Left lung (tissue), 10 donors: ENCODE measurements around the gene RPS19. TPM values are rescaled to one million over a fixed set of nuclear protein-coding genes. Genes with fewer than 3 reads are reported as not detected.
A peak's percentile ranks its signal among the peaks of the same experiment; 100 is the strongest.

Source experiments
- ATAC-seq: fragments of 200-7000 bp; cut with Tn5 transposase; one replicate; pipeline ENCODE4 v1.9.1; 2020; ENCODE audit warnings: moderate library complexity
- DNase-seq, 4 donors: peaks; one replicate each; pipeline ENCODE4 v3.0.0-alpha.2; 2013 to 2020
- H3K27ac ChIP-seq, 2 donors: fragments of 200-600 bp; sonication (generic) in 1 of 2; one replicate each; pipeline versions ENCODE4 v1.5.0 to v1.8.0; 2020 to 2021
- H3K27me3 ChIP-seq, 2 donors: fragments of 200-600 bp; sonication (generic) in 1 of 2; one replicate each; pipeline versions ENCODE4 v1.5.0 to v1.8.0; 2020 to 2021
- H3K36me3 ChIP-seq, 2 donors: fragments of 200-600 bp; sonication (generic) in 1 of 2; one replicate each; pipeline versions ENCODE4 v1.5.0 to v1.8.0; 2020 to 2021
- H3K4me1 ChIP-seq, 2 donors: fragments of 200-600 bp; one replicate each; pipeline ENCODE4 v1.8.0; 2021
- H3K4me3 ChIP-seq, 2 donors: fragments of 200-600 bp; sonication (generic) in 1 of 2; one replicate each; pipeline versions ENCODE4 v1.5.0 to v1.8.0; 2020 to 2021; ENCODE audit warnings: mild to moderate bottlenecking in 1 of 2
- H3K9me3 ChIP-seq, 2 donors: fragments of 200-600 bp; sonication (generic) in 1 of 2; one replicate each; pipeline versions ENCODE4 v1.5.0 to v1.8.0; 2020 to 2021
- intact Hi-C, 2 donors: fragments of 100-400 bp; cut with DNase I; formaldehyde crosslinking; loops; one replicate each; pipeline versions ENCODE4 v1.11.2 to v1.14.2; 2022
- polyA plus RNA-seq, 6 donors: library from polyadenylated mRNA; unstranded; fragments of 120-200 nt; gene quantifications; one replicate each; pipeline ENCODE4 v1.2.1, GENCODE V29; 2013; ENCODE audit not compliant: insufficient read length in 6 of 6
- total RNA-seq, 2 donors: library from RNA; stranded (reverse); fragmentation: NEBNext Ultra II Directional; extraction: Animal tissue kit (Norgen Biotek cat#: 25700); gene quantifications; one replicate each; pipeline ENCODE4 v1.2.1, GENCODE V29; 2021
- TF ChIP-seq, protein P1 (sequence below), 2 donors: fragments of 200-600 bp; sonication (generic) in 1 of 2; IDR thresholded peaks; one replicate each; pipeline versions ENCODE4 v1.5.0 to v1.8.0; 2021; ENCODE audit warnings: antibody characterized with exemption in 2 of 2
- donor health status: DM: no; HTN: yes; CAD: no.
- donor health status: DM: no; HTN: no; CAD: no.

The RPS19 gene
- total and polyA plus RNA-seq, 8 donors, result 1,560 to 2,456 (median 1,910) TPM

DNA sequence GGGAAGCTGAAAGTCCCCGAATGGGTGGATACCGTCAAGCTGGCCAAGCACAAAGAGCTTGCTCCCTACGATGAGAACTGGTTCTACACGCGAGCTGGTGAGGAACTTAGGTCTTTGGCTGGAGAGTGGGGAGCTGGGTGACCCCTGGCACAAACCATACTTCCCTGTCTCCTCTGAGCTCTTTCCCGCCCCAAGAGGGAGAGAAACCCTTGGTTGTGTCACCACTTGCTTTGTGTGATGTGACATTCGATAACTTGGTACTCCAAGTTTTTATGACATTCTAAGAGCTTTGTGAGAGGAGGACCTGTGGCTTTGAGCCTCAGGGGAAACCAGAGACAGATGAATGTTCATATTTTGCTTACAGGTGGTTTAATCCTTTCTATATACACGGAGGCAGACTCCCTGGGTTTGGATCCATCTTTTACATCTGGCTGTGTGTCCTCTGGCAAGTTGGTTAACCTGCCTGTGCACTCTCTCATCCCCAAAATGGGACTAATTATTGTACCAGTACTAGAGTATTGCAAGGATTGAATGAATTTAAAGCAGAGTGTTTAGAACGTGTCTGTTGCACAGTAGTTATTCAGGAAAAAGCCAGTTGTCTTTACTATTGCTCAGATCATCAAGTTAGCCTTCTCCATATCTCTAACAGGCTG lies 1.2 kb downstream of the RPS19 start:
- peak overlapping the region; percentile 96 to 97 for H3K27ac ChIP-seq
- intact Hi-C loops, result loop anchor here in 1 of 2 donors (10.0 kb wide), 1 partner anchor 74 kb away; no protein-coding TSS in a partner anchor
- H3K36me3 ChIP-seq, result peaks cover 4 to 55% of the 10 kb centered on the region in 2 donors
- DNase-seq (no peak), ATAC-seq (no peak)
- H3K9me3 ChIP-seq, result no peaks in the 10 kb centered on the region
- TF ChIP-seq, protein P1, sequence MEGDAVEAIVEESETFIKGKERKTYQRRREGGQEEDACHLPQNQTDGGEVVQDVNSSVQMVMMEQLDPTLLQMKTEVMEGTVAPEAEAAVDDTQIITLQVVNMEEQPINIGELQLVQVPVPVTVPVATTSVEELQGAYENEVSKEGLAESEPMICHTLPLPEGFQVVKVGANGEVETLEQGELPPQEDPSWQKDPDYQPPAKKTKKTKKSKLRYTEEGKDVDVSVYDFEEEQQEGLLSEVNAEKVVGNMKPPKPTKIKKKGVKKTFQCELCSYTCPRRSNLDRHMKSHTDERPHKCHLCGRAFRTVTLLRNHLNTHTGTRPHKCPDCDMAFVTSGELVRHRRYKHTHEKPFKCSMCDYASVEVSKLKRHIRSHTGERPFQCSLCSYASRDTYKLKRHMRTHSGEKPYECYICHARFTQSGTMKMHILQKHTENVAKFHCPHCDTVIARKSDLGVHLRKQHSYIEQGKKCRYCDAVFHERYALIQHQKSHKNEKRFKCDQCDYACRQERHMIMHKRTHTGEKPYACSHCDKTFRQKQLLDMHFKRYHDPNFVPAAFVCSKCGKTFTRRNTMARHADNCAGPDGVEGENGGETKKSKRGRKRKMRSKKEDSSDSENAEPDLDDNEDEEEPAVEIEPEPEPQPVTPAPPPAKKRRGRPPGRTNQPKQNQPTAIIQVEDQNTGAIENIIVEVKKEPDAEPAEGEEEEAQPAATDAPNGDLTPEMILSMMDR (IDR thresholded peaks at IDR 0.05), result no peak
- H3K4me1 ChIP-seq, result peaks cover 19 to 61% of the 10 kb centered on the region in 2 donors
- peak overlapping the region; percentile 90 to 96 for H3K4me3 ChIP-seq
- no peaks in the 10 kb centered on the region for H3K27me3 ChIP-seq

DNA sequence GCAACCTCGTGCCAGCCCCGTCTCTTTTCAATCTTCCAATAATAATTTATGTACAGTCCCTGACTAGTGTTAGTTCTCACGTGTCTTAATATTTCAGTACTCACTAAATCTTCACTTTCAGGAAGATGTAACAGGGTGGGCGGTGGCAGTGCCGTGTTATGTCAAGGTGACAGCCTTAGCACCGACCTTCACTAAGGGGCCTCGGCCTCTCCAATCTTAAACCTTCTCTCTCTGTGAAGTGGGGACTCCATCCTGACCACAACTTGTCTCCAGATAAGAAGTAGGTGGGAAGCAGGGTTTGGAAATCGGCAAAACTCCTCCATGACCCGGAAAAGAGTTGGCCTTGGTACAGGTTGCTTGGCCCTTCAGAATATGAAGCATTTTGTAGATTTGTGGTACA lies 1.8 kb downstream of the RPS19 start:
- Histone ChIP-seq H3K27me3 (no peaks in the 10 kb centered on the region), H3K36me3 (peaks cover 4 to 61% of the 10 kb centered on the region in 2 donors), H3K27ac (no peak overlapping the region), H3K4me3 (peak overlapping the region in 1 of 2 donors; percentile 96), H3K9me3 (no peaks in the 10 kb centered on the region), H3K4me1 (peaks cover 19 to 67% of the 10 kb centered on the region in 2 donors)
- DNase-seq (no peak), ATAC-seq (no peak)
- intact Hi-C loops, result loop anchor here in 1 of 2 donors (10.0 kb wide), 1 partner anchor 73 kb away; no protein-coding TSS in a partner anchor
- TF ChIP-seq, protein P1 (IDR thresholded peaks at IDR 0.05), result no peak

DNA sequence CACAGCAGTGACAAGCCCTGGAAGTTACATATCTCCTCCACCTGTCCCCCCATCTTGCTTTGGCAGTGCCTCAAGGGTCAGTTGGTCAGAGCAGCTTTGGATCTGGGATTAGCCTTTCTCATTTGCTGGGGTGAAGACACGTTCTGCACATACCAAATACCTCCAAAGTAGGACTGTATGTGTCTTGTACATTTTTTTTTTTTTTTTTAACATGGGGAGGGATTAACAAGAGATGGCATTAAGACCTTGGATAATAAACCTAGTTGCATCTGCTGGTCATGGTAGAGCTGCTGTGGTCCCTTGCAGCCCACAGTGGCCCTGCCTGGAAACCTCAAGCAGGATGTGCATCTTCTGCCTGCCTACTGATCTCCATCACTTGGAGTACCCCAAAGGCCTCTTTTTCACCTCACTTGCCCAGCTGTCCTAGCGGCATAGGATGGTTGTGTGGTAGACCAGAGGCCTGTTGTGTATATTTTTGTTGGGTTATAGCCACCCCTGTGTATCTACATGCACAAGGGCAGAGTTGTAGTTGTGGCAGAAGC lies 2.5 kb downstream of the RPS19 start:
- H3K36me3 ChIP-seq, result peaks cover 4 to 68% of the 10 kb centered on the region in 2 donors
- peaks cover 19 to 74% of the 10 kb centered on the region in 2 donors for H3K4me1 ChIP-seq
- H3K27ac ChIP-seq, result no peak overlapping the region
- DNase-seq (no peak), ATAC-seq (no peak)
- intact Hi-C loops, result loop anchor here in 1 of 2 donors (10.0 kb wide), 1 partner anchor 72 kb away; no protein-coding TSS in a partner anchor
- H3K4me3 ChIP-seq, result peak overlapping the region in 1 of 2 donors; percentile 96
- H3K9me3 ChIP-seq, result no peaks in the 10 kb centered on the region
- TF ChIP-seq, protein P1 (IDR thresholded peaks at IDR 0.05), result no peak
- H3K27me3 ChIP-seq, result no peaks in the 10 kb centered on the region

DNA sequence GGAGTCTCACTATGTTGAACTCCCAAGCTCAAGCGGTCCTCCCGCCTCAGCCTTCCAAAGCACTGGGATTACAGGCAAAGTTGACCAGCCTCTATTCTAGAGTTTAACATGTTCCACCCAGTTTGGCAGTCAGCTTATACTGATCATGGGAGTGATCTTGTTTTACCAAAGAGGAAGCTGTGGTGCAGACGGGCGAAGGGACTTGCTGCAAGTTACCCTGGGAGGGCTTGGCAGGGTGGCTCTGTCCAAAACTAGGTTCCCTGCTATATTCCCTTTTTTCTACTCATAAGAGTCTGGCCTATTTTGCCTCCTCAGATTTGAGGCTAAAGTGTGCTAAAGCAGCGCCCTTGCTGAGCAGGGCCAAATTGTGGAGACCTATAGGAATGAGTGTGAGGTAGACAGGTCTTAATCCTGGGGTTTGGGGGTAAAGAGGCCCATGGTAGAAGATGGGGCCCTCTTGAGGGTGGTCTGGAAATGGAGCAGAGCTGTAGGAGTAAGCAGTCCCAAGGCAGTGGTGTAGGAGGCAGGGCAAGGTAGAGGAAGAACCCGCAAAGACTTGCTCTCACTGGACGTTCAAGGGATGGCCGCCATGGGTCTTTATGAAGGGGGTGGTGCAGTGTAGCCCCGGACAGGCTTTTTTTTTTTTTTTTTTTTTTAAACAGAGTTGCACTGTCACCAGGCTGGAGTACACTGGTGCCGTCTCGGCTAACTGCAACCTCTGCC lies 3.3 kb downstream of the RPS19 start:
- intact Hi-C loops, result loop anchor here in 1 of 2 donors (10.0 kb wide), 1 partner anchor 71 kb away; no protein-coding TSS in a partner anchor
- TF ChIP-seq, protein P1 (IDR thresholded peaks at IDR 0.05), result no peak
- H3K36me3 ChIP-seq, result peaks cover 4 to 76% of the 10 kb centered on the region in 2 donors
- H3K4me1 ChIP-seq, result peaks cover 26 to 82% of the 10 kb centered on the region in 2 donors
- no peaks in the 10 kb centered on the region for H3K27me3 ChIP-seq
- DNase-seq, result no peak
- no peaks in the 10 kb centered on the region for H3K9me3 ChIP-seq
- ATAC-seq, result no peak
- peak overlapping the region in 1 of 2 donors; percentile 96 for H3K4me3 ChIP-seq
- no peak overlapping the region for H3K27ac ChIP-seq

DNA sequence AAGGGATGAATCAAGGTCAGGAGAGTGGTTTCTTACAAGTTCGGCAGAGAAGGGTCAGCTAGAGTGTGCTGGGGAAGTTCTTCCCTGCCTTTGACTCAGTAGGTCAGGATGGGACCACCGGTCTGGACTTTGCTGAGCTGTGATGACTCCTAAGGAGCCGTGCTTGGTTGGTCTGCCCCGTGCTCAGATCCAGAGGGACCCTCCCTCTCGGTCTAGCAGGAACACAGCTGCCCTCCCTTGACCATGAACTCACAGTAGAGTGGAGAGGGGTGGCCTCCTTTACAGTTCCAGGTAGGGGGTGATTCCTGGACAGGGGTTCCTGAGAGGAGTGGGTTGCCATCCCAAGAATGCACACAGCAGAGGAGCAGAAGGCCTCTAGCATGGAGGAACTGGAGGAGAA lies 4.3 kb downstream of the RPS19 start:
- H3K36me3 ChIP-seq, result peaks cover 5 to 86% of the 10 kb centered on the region in 2 donors
- ATAC-seq (no peak), DNase-seq (no peak)
- TF ChIP-seq, protein P1 (IDR thresholded peaks at IDR 0.05), result no peak
- H3K4me1 ChIP-seq, result peaks cover 34 to 87% of the 10 kb centered on the region in 2 donors
- intact Hi-C loops, result loop anchor here in 1 of 2 donors (10.0 kb wide), 1 partner anchor 70 kb away; no protein-coding TSS in a partner anchor
- no peak overlapping the region for H3K27ac ChIP-seq
- H3K4me3 ChIP-seq, result no peak overlapping the region
- H3K9me3 ChIP-seq, result no peaks in the 10 kb centered on the region
- no peaks in the 10 kb centered on the region for H3K27me3 ChIP-seq
